Stimulated activated CD8-positive, alpha-beta memory T cell treated with anti-CD3 and anti-CD28 coated beads, Interleukin-4, amount 100 ng/mL, for 1 hour (primary cell): Measurements from ENCODE around the gene CST1.
"Not testable (repeated sequence)": the region's sequence is repeated elsewhere in the genome, so short reads cannot be mapped to it uniquely, and the experiment has no call there.

Experiments used
- DNase-seq, 2 donors: peaks; one replicate each; pipeline ENCODE4 v3.0.0-alpha.2; 2020; ENCODE audit warnings: low read depth in 2 of 2, low spot score in 1 of 2

CST1 gene

GRCh38 chr20:23755131-23755611 is 4.4 kb upstream of the CST1 start:
- not testable (repeated sequence) for DNase-seq

DNA sequence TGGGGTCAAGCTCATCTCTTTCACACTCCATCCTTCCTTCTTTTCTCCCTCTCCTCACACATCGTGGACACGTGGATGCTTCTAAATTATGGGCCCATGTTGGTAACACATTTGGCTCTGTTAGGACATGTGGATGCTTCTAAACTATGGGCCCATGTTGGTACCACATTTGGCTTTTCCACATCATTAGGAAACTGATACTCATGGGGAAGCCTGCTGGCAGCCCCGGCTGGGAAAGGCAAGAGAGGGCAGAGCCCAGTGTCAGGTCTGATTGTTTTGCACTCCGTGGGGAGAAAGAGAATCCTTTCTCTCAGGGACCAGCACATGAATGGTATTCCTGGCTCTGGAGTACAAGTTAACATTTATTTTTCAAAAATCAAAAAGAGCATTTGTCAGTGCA is 4.0 kb upstream of the CST1 start:
- no peak for DNase-seq

GRCh38 chr20:23753589-23753988 is 2.9 kb upstream of the CST1 start:
- DNase-seq, result no peak

GRCh38 chr20:23753194-23753548 is 2.4 kb upstream of the CST1 start:
- DNase-seq, result no peak

DNA sequence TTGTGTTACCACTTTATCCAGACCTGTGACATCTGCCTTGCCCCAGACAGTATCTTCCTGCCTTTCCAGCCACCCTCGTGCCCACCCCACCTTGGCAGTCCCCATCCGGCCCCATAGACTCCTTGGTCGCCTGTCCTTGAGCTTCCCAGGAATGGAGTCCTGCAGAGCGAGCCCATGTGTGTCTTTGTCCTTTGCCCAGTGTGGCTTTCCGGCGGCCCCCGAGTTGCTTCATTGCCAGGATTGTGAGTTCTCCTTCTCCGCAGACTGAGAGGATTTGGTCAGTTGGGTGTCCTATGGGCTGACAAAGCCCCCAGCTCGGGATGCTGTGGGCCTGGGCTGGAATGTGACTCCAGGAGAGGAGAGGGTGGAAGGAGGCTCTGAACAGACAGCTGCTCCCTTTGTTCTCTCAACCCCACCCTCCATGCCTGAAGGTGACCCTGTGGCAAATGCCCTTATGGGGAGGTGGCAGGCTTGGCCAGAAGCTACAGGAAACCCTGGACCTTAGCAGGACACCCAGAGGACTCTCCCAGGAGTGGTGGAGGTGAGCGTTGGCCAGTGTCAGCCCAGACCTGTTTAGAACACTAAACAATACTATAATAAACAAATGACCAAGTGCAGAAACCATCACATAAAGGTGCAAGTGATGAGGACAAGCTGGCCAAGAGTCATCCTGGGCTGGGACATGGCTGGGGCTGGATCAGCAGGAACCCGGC is 1.9 kb upstream of the CST1 start:
- no peak for DNase-seq

GRCh38 chr20:23752019-23752418 is 1.3 kb upstream of the CST1 start:
- DNase-seq, result no peak

DNA sequence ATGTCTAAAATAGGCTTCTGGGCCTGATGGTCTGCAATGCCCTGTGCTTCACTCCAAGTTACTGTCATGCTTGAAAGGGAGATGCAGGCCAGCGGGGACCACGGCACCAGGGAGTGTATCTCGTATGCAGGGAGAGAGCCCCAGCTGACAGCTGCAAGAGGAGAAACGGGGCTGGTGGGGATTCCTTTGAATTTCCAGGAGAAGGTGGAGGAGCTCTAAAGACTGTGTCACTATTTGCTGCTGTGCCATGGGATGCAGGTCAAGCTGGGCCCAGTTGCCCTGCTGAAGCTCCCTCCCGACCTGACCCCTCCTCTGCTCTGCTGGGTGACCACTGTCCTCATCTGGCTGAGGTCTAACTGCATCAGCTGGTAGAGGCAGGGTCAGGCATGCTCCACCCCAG is 989 bp downstream of the CST1 start:
- no peak for DNase-seq

DNA sequence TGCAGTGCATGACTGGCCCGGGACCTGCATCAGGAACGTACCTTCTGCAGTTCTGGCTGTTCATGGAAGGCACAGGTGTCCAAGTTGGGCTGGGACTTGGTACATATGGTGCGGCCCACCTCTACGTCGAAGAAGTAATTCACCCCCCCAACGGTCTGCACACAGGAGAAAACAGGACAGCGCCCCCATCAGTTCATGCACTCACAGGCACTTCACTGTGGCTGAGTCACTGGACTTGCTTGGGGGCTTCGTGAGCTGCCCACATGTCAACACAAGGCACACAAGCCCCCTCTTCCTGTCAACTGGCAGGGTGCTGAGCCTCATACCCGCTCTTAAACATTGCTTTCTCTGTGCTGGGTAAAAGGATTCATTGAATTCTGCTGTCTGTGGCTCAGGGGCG is 1.8 kb downstream of the CST1 start:
- not testable (repeated sequence) for DNase-seq

DNA sequence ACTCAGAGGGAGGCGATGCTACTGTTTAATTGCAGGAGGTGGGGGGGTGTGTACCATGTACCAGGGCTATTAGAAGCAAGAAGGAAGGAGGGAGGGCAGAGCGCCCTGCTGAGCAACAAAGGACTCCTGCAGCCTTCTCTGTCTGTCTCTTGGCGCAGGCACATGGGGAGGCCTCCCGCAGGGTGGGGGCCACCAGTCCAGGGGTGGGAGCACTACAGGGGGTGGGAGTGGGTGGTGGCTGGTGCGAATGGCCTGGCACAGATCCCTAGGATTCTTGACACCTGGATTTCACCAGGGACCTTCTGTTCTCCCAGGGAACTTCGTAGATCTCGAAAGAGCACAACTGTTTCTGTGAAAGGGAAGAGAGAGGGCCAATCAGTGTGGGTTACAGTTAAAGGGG is 3.2 kb downstream of the CST1 start:
- DNase-seq, result not testable (repeated sequence)

DNA sequence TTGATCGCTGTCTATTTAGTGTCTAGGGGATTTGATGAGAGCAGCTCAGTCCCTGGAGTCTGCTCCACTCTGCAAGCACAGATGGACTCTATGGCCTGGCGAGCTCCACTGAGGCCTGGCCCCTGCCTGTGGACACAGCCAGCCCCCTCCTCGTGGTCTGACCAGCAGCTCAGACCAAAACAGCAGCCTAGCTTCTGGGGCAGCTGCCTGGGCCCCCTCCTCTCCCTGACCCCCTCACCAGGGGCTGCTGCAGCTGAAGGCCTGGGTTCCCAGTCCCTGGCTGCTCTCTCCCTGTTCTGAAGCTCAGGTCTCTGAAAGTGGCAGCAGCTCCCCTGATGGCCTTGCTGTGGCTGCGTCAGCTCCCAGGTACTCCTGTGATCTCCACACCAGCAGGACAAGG is 3.6 kb downstream of the CST1 start:
- DNase-seq, result not testable (repeated sequence)

- DNase-seq, result no peak
These were observed 4.4 kb downstream of the CST1 start for GRCh38 chr20:23746321-23746720.

DNA sequence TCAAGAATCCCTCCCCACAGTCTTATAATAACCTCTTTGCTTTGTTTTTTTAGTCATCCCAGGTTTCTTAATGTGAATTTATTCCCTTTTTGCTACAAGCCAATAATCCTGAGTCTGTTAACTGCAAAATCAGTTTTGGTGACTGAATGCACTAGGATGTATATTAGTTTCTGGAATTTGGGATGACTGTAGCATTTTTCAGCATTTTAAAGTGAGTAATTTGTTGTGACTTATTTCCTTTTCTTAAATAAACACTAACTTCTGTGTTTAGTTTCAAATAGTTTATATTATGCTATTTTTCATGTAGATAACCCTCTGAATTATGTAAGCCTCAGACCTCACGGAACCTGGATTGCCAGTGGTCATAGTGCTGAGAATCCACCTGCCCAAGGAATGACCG is 5.5 kb downstream of the CST1 start:
- DNase-seq, result no peak

- DNase-seq, result no peak
These were observed 5.9 kb downstream of the CST1 start for GRCh38 chr20:23744817-23745216.

- DNase-seq, result not testable (repeated sequence)
These were observed 15.3 kb downstream of the CST1 start for GRCh38 chr20:23735391-23735790.

GRCh38 chr20:23734949-23735348 is 15.8 kb downstream of the CST1 start:
- DNase-seq, result not testable (repeated sequence)

DNA sequence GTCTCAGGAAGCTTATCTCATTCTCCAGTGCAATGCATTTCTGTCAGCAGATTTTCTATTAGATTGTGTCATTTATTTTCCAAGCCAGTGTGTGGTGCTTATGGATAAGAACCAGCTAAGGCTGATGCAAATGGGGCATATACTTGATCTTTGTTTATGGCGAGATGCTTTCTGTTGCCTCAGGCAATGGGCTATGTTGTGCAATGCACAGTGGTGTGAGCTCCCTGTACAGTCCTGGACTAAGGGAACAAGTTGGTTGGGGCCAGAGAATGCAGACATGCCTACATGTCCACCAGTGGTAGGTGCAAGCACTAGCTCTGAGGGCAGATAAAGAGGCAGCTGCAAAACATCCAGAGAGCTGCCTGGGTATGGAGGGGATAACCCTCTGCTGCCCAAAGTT is 16.3 kb downstream of the CST1 start:
- DNase-seq, result not testable (repeated sequence)

DNA sequence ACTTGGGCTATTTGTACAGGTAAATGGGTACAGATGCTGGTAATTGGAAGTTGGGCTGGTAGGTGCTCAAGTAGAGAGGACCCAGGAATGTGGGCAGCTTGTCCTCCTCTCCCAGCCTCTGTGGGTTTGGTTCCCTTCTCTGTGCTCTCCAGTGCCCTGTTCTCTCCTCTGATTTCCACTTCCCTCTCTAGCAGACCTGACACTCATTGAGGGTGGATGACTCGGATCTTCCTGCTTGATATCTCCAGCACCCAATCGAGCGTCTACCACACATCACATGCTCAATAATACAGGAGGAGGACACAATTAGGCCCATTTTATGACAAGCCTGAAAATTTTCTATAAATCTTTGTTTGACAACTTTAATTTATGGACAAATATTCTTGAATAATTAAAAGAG is 23.7 kb downstream of the CST1 start:
- DNase-seq, result no peak

- no peak for DNase-seq
These were observed 25.6 kb downstream of the CST1 start for GRCh38 chr20:23725102-23725501.

DNA sequence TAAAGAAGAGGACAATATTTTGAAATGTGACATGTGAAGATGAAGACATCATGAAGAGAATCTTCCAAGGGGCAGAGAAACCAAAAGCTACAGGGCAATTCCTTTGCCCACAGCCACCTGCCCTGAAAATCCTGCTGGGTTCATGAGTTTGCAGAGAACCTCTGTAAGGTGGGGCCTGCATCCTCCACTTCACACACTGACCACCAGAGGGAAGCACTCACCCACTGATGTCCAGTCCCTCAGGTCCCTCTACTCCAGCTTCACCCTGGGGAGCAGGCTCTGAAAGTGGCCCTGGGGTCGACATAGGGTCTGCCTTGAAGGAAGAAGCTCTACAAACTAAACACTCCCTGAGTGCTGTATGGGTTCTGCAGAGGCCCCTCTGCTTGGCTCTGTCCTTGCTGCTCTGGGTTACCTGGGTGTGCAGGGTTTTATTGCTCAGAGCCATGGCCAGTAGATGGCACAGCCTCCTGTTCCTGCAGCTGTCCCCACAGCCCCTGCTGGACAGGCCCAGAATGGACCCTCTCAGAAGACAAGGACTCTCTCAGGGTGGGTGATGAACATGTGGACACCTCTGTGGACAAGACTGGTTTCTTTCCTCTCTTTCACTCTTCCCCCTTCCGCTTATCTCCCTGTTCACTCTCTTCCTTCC is 27.0 kb downstream of the CST1 start:
- not testable (repeated sequence) for DNase-seq

GRCh38 chr20:23722851-23723250 is 27.9 kb downstream of the CST1 start:
- DNase-seq, result not testable (repeated sequence)

GRCh38 chr20:23721962-23722361 is 28.8 kb downstream of the CST1 start:
- no peak for DNase-seq

DNA sequence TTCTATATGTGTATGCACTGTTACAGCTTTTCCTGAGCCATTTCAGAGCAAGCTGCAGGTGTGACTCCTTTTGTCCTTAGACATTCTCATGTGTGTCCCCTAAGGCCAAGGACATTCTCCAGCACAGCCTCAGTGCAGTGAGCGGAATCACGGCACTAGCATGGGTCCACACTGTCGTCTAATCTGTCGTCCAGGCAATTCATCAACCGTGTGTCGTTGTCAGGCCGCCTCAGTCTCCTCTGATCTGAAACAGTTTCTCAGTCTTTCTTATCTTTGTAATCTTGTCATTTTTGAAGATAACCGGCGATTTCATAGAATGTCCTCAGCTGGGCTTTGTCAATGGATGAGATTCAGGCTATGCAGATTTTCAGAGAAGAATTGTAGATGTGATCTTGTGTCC is 31.4 kb downstream of the CST1 start:
- DNase-seq, result not testable (repeated sequence)

DNA sequence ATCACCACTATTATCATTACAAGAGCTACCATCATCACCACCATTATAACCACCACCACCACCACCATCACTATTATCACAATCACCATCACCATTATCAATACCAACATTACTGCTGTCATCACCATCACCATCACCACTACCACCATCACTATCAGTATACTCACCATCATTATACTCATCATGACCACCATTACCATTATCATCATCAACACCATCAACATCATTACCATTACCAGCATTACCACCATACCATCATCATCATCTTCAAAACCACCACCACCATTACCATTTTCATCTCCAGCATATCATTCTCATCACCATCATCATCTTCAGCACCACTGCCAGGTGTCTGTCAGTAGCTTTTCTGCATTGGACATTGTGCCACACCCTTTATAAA is 39.0 kb downstream of the CST1 start:
- not testable (repeated sequence) for DNase-seq
